HK-2 (cell line): ENCODE measurements around the gene RPS14.

Experiments used
- DNase-seq: peaks from one replicate; pipeline ENCODE4 v3.0.0-alpha.2; 2018; ENCODE audit not compliant: unreplicated experiment

Gene RPS14

DNA sequence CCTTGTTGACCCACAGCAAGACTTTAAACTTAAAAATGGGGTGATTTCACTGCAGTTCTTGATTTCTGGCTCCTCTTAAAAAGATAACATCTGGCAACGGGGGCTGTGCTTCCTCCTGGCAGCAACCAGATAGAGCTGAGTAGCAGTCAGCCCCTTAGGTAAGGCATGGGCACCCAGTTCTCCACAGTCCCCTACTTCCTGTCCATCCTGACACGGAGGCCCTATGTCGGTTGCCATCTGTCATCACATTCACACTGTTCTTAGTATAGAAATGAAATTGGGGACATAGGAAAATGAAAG, 48.5 kb downstream of the RPS14 start:
- DNase-seq = no peak

DNA sequence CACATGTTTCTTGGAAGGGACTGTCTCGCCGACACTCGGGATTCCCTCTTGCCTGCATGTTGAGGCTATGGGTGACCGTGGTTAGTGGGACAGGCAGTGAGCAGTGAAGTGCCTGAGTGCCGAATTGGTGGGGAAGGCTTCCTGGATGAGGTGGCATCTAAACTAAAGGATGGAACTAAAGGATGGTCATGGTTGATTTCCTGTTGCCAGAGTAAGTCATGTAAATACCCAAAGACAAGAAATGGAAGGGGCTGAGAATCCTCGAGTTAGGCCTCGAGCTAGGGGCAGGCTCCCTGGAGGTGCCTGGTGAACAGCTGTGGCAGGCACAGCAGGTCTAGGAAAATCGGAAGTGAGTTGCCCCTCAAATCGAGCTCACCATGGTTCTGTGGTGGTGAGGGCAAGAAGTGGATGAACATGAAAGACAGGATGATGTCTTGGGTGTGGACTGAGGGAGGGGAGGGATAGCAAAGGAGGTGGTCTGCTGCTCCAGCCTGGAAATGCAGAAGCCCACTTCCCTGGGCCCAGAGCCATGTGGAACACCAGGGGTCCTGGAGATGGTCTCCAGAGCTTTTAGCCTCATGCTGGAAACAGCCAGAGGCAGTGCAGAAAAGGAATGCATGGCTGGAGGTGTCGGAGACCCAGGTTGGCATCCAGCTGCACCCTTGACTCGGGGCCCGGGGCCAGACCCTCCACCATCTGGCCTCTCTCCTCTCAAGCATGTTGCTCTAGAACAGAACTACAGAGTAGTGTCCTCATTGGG, 49.0 kb downstream of the RPS14 start:
- DNase-seq = no peak

DNA sequence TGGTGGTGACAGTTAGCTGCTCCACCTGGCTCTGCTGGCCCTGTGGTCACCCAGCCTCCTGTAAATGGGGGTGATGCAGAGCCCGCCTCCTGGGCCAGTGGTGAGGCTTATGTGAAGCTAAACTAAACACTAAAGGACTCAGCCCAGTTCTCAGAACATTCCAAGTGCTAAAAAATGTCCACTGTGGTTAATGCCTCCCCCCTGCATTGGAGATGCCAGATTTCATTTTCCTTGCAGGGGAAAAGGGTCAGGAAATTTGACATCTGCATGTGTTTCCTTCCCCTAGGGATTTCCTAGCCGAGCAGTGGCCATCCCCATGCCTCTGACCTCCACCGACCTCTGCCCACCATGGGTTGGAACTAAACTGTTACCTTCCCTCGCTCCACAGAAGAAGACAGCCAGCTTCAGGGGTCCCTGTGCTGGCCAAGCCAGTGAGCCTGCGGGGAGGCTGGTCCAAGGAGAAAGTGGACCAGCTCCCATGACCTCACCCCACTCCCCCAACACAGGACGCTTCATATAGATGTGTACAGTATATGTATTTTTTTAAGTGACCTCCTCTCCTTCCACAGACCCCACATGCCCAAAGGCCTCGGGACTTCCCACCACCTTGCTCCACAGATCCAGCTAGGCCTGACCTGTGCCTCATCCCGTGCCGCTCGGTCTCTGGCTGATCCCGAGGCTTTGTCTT, 49.9 kb downstream of the RPS14 start:
- DNase-seq = no peak

DNA sequence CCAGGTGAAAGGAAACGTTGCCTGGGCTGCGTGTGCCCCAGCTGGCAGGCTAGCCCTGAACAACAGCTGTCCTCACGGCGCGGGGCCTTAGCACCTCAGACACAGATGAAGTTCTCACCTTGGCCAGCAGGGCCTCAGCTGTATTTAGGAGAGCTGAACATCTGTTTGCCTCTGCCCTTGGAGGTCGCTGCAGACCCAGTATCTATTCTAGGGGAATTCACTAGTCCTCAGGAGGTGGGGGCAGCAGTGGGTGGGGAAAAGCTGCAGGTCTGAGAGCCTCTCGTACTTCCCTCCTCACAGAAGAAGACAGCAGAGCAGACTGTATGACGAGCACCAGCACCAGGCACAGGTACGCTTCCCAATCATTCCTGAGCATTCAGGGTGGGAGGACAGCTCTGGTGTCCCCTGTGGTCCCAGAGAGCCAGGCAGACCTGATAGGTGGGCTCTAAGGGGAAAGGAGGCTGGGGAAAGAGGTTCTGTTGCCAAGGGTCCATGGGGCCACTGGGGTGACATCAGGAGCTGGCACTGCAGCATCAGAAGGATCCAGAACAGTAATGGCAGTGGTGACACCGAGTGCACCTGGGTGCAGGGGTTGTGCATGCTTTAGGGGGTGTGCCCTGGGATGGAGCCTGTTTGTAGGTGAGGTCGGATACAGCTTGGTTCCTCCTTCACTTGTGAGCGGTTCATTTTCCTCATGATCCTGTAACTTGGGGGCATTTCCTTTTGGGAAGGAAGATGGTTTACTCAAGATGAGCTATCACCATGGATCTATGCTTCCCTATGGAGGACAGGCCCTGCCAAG, 50.6 kb downstream of the RPS14 start:
- no peak for DNase-seq

DNA sequence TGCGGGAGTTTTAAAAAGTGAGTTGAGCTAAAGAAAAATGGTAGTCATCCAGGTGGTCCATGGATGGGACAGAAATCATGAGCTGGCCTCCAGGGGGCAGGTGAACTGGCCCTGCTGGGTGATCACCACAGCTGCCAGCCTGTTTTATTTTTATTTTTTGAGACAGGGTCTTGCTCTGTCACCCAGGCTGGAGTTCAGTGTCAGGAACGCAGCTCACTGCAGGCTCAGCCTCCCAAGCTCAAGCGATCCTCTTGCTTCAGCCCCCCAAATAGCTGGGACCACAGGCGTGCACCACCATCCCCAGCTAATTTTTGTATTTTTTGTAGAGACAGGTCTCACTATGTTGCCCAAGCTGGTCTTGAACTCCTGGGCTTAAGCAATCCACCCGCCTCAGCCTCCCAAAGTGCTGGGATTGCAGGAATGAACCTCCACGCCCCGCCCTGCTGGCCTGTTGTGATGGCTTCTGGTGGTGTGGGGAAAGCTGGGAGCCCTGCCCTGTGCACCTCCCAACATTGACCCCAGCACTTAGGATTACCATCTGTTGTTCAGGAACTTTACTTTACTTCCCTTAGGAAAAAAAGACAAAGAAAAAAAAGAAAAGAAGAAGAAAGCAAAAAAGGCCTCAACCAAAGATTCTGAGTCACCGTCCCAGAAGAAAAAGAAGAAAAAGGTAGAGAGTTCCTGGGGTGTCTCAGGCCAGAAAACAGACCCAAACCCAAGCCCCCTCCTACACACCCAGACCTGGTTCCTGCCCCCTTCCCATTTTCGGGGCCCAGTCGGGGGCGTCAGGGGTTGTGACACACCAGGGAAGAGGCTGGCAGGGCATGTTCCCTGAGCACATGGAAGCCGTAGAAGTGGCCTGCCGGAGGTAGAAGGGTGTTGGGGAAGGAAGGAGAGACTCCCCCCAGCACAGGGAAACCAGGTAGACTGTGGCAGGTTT, 51.5 kb downstream of the RPS14 start:
- DNase-seq = no peak

DNA sequence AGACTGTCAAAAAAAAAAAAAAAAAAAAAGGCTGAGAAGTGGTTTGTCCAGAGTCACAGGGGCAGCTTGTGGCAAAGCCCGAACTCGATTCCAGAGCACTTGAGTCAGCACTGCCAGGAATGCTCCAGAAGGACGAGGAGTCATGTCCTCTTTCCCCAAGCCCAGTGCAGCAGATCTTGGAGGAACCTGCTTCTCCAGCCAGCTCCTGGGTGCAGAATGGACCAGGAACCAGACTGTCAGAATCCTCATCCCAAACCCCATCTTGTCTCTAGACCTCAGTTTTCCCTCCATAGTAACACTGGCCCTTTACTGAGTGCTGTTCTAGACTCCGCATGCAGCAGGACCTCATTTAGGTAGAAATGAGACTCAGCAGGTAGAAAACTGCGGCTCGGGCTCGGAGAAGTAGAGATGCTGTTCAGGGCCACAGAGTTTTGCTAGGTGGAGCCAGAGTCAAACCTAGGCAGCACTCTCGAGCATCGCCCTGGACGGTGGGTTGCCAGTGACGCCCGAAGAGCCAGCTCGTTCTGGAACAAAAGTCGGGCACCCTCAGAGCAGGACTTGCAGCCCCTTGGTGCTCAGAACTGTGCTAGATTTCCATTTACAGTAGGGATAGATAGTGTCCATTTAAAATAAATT, 52.3 kb downstream of the RPS14 start:
- no peak for DNase-seq

DNA sequence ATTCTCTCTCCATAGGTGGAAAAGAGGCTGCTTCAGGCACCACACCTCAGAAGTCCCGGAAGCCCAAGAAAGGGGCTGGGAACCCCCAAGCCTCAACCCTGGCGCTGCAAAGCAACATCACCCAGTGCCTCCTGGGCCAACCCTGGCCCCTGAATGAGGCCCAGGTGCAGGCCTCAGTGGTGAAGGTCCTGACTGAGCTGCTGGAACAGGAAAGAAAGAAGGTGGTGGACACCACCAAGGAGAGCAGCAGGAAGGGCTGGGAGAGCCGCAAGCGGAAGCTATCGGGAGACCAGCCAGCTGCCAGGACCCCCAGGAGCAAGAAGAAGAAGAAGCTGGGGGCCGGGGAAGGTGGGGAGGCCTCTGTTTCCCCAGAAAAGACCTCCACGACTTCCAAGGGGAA, 53.3 kb downstream of the RPS14 start:
- no peak for DNase-seq

DNA sequence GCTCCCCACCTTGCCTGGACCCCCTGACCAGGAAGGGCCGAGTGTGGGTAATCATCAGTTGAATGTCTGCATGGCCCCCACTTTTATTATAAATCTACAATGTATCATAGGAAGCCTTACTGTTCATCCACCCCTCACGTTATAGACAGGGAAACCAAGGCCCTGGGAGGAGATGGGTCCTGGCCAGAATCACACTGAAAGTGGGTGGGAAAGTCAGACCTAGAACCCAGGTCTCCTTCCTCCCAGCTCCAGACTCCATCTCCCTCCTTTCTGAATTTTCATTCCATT, 53.9 kb downstream of the RPS14 start:
- no peak for DNase-seq

DNA sequence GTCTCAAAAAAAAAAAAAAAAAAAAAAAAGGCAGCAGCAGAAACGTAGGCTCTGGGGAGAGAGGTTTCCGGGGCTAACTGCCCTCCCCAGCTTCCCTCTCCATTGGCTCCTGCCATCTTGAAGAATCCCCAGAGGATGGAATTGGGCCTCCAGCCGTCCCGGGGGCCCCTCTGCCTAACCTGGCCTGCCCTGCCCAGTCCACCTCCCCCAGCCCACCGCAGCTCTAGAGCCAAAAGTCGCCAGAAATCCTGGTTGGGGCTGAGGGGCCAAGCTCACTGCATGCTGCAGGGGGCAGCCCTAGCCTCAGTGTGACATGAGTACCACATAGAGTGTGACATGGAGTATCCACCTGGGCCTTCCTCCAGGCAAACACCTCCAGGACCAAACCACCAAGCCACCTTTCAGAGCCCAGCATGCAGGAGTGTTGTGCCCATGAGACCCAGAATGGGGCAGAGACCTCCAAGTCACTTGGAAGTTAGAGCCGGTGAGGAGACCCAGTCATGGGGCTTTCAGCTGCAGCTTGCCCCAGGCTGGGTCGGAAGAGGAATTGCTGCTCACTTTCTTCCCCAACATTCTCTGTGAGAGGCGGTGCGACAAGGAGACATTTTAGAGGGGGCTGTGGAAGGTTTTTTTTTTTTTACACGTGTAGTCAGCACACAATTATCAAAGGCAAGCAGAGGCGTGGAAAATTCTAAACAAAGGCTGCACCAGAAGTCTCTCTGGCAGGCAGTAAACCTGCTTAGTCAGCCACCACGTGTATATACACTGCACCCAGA, 54.4 kb downstream of the RPS14 start:
- no peak for DNase-seq

DNA sequence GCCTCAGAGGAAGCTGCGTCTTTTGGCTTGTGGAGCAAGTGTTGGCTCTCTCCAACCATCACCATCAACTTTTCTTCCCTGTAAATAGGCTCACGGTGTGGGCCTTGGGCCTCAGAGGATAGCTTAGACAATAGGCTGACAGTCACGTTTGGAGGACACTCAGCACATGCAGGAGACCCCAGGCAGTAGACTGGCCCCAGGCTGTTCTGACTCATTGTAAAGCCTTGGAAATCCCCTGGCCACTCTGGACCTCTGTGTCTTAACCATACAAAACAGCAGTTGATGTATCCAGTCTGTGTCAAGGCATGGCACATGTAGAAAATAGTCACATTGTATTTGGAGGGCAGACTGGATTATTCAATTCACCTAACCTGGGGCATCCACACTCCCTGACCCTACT, 55.4 kb downstream of the RPS14 start:
- DNase-seq = no peak

DNA sequence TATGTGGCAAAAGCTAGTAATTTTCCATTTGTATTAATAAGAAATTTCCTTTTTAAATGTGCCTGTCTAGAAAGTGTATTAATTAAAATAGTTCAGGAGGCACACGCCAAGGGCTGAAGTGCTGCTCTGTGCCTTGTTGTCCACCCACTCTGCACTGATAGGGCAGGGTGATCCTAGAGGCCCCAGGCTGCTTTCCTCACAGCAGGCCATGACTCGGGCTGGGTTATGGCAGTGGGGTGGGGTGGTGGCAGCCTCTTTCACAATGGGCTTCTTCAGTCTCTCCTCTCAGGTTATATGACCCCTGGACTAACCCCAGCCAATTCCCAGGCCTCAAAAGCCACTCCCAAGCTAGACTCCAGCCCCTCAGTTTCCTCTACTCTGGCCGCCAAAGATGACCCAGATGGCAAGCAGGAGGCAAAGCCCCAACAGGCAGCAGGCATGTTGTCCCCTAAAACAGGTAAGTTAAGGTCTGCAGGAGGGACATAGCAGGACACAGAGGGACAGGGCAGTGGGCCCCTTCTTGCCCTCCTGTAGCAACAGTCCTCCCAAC, 56.4 kb downstream of the RPS14 start:
- DNase-seq = no peak

DNA sequence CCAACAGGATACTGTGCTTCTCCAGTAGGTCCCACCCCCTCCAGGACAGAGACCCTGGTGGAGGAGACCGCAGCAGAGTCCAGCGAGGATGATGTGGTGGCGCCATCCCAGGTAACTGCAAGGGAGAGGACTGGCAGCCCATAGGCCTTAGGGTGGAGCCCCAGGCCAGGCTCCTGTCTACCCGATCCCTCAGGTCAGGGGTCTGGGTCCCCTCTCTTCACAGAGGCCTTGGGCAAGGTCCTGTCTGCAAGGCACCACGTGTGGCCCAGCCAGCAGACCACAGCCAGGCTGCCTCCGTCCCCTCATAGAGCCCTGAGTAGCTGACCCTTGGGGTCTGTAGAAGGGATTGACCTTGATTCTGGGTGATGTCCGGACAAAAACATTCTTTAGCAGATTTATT, 56.9 kb downstream of the RPS14 start:
- DNase-seq = no peak
